ENCODE results near the gene IL11RA.

- TF ChIP-seq CTCF (IDR thresholded peaks at IDR 0.05): no peak
- no peak for TF ChIP-seq ZFX (IDR thresholded peaks at IDR 0.05; ENCODE audit: borderline replicate concordance)
Measured at GRCh38 chr9:34620061-34620994, 31.7 kb upstream of the IL11RA start, which contains the start of gene DCTN3.
